DND-41 (cell line): ENCODE measurements around the gene IFT80.

Source experiments
- EZH2 ChIP-seq: IDR thresholded peaks from 3 replicates; pipeline ENCODE4 v1.6.1; 2012; ENCODE audit warnings: borderline replicate concordance, low read depth, mild to moderate bottlenecking, moderate library complexity, low read length, inconsistent platforms; ENCODE audit not compliant: severe bottlenecking
- TF ChIP-seq, protein P1 (sequence below): IDR thresholded peaks from 2 replicates; pipeline ENCODE4 v1.5.1; 2012; ENCODE audit warnings: borderline replicate concordance, low read length, moderate library complexity, mild to moderate bottlenecking; ENCODE audit not compliant: poor library complexity, severe bottlenecking; ENCODE audit errors: extremely low read depth

DNA sequence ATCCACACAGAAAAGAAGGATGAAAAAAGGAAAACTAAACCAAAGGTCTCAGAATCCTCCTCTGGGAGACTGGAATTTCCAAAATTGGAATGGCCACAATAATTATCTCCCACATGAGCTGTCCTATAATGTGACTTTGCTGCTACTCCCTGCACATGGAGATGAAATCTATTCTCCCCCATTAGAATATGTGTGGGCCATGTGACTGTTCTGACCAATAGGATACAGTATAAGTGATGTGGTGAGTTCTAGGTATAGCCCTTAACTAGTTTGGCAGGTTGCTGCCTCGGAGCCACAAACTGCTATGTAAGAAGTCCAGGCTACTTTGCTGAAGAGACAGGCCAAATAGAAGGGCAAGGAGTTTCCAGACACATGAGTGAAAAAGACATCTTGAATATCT lies 45.4 kb upstream of the IFT80 start:
- TF ChIP-seq, protein P1, sequence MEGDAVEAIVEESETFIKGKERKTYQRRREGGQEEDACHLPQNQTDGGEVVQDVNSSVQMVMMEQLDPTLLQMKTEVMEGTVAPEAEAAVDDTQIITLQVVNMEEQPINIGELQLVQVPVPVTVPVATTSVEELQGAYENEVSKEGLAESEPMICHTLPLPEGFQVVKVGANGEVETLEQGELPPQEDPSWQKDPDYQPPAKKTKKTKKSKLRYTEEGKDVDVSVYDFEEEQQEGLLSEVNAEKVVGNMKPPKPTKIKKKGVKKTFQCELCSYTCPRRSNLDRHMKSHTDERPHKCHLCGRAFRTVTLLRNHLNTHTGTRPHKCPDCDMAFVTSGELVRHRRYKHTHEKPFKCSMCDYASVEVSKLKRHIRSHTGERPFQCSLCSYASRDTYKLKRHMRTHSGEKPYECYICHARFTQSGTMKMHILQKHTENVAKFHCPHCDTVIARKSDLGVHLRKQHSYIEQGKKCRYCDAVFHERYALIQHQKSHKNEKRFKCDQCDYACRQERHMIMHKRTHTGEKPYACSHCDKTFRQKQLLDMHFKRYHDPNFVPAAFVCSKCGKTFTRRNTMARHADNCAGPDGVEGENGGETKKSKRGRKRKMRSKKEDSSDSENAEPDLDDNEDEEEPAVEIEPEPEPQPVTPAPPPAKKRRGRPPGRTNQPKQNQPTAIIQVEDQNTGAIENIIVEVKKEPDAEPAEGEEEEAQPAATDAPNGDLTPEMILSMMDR, result no peak
- no peak for TF ChIP-seq EZH2
